H9 (cell line): ENCODE results near the gene RNGTT. TPM values are rescaled to one million over a fixed set of nuclear protein-coding genes. Genes with fewer than 3 reads are reported as not detected.

Source experiments
- DNase-seq: peaks from one replicate; pipeline ENCODE4 v3.0.0-alpha.2; 2017
- H2AFZ ChIP-seq: one replicate; pipeline ENCODE4 v1.6.1; 2013; ENCODE audit warnings: mild to moderate bottlenecking, low read length, control low read depth, moderate library complexity
- H2AK5ac ChIP-seq: 2 replicates; pipeline ENCODE4 v1.6.1; 2013; ENCODE audit warnings: low read length, control low read depth, mixed read lengths; ENCODE audit not compliant: insufficient read length
- H2BK120ac ChIP-seq: one replicate; pipeline ENCODE4 v1.6.1; 2013; ENCODE audit warnings: low read depth, mild to moderate bottlenecking, low read length, control low read depth, inconsistent platforms; ENCODE audit not compliant: poor library complexity, severe bottlenecking
- H2BK12ac ChIP-seq: 2 replicates; pipeline ENCODE4 v1.6.1; 2013; ENCODE audit warnings: low read length, control low read depth, mixed read lengths, low read depth; ENCODE audit not compliant: insufficient read length
- H2BK15ac ChIP-seq: 2 replicates; pipeline ENCODE4 v1.6.1; 2013; ENCODE audit warnings: low read depth, low read length, control low read depth
- H2BK20ac ChIP-seq: one replicate; pipeline ENCODE4 v1.6.1; 2013; ENCODE audit warnings: low read depth, mild to moderate bottlenecking, low read length, control low read depth, inconsistent platforms; ENCODE audit not compliant: poor library complexity, severe bottlenecking
- H2BK5ac ChIP-seq: 2 replicates; pipeline ENCODE4 v1.6.1; 2013; ENCODE audit warnings: low read length, control low read depth, mixed read lengths; ENCODE audit not compliant: insufficient read length
- H3K14ac ChIP-seq: 2 replicates; pipeline ENCODE4 v1.6.1; 2013; ENCODE audit warnings: low read length, control low read depth; ENCODE audit not compliant: insufficient read depth
- H3K18ac ChIP-seq: 2 replicates; pipeline ENCODE4 v1.6.1; 2013; ENCODE audit warnings: low read depth, mild to moderate bottlenecking, mixed read lengths, low read length, control low read depth; ENCODE audit not compliant: insufficient read length
- H3K23ac ChIP-seq: 2 replicates; pipeline ENCODE4 v1.6.1; 2013; ENCODE audit warnings: low read length, control low read depth, mixed read lengths, low read depth; ENCODE audit not compliant: insufficient read length
- H3K23me2 ChIP-seq: 2 replicates; pipeline ENCODE4 v1.6.1; 2013; ENCODE audit warnings: low read depth, mild to moderate bottlenecking, mixed read lengths, low read length, control low read depth; ENCODE audit not compliant: insufficient read length, poor library complexity, severe bottlenecking
- H3K27ac ChIP-seq: 2 replicates; pipeline ENCODE4 v1.5.1; 2013; ENCODE audit warnings: low read length, control low read depth, mixed read lengths, low read depth; ENCODE audit not compliant: insufficient read length
- H3K27me3 ChIP-seq: 2 replicates; pipeline ENCODE4 v1.6.1; 2013; ENCODE audit warnings: low read length, control low read depth, inconsistent platforms; ENCODE audit not compliant: insufficient read depth
- H3K4ac ChIP-seq: 2 replicates; pipeline ENCODE4 v1.6.1; 2013; ENCODE audit warnings: low read depth, mild to moderate bottlenecking, control low read depth, inconsistent platforms, low read length, moderate library complexity
- H3K4me1 ChIP-seq: 2 replicates; pipeline ENCODE4 v1.6.1; 2013; ENCODE audit warnings: low read length, control low read depth, inconsistent platforms; ENCODE audit not compliant: insufficient read depth
- H3K4me2 ChIP-seq: 2 replicates; pipeline ENCODE4 v1.6.1; 2013; ENCODE audit warnings: low read length, control low read depth, mixed read lengths; ENCODE audit not compliant: insufficient read length, insufficient read depth
- H3K56ac ChIP-seq: 2 replicates; pipeline ENCODE4 v1.6.1; 2013; ENCODE audit warnings: low read depth, mild to moderate bottlenecking, mixed read lengths, low read length, control low read depth; ENCODE audit not compliant: insufficient read length
- H3K79me1 ChIP-seq: 2 replicates; pipeline ENCODE4 v1.6.1; 2013; ENCODE audit warnings: low read depth, mild to moderate bottlenecking, moderate library complexity, low read length, control low read depth, inconsistent platforms; ENCODE audit not compliant: insufficient read depth, poor library complexity, severe bottlenecking
- H3K79me2 ChIP-seq: 2 replicates; pipeline ENCODE4 v1.6.1; 2013; ENCODE audit warnings: low read length, control low read depth, inconsistent platforms; ENCODE audit not compliant: insufficient read depth
- H3K9ac ChIP-seq: 2 replicates; pipeline ENCODE4 v1.6.1; 2013; ENCODE audit warnings: low read length, control low read depth, mixed read lengths; ENCODE audit not compliant: insufficient read length; ENCODE audit errors: extremely low read depth
- H3K9me3 ChIP-seq: one replicate; pipeline ENCODE4 v1.6.1; 2013; ENCODE audit warnings: low read depth, low read length, inconsistent platforms; ENCODE audit not compliant: control insufficient read depth
- H3T11ph ChIP-seq: one replicate; pipeline ENCODE4 v1.6.1; 2013; ENCODE audit warnings: mild to moderate bottlenecking, low read length, control low read depth, inconsistent platforms
- H4K20me1 ChIP-seq: one replicate; pipeline ENCODE4 v1.6.1; 2013; ENCODE audit not compliant: control insufficient read depth, insufficient read length, insufficient read depth
- H4K5ac ChIP-seq: 2 replicates; pipeline ENCODE4 v1.6.1; 2013; ENCODE audit warnings: low read depth, mild to moderate bottlenecking, mixed read lengths, low read length, control low read depth; ENCODE audit not compliant: insufficient read length
- H4K8ac ChIP-seq: replicated peaks from 2 replicates; pipeline ENCODE4 v1.6.1; 2013; ENCODE audit warnings: low read length, control low read depth, mixed read lengths, low read depth; ENCODE audit not compliant: insufficient read length
- H4K91ac ChIP-seq: 2 replicates; pipeline ENCODE4 v1.6.1; 2013; ENCODE audit warnings: low read depth, mild to moderate bottlenecking, moderate library complexity, mixed read lengths, low read length, control low read depth; ENCODE audit not compliant: insufficient read length
- H3K27ac Mint-ChIP-seq, 3 experiments: 2 replicates in 2 of 3; 3 replicates in 1 of 3; pipeline ENCODE4 v1.8.0; 2020 to 2021; ENCODE audit warnings: mixed read lengths in 3 of 3, mild to moderate bottlenecking in 1 of 3, moderate library complexity in 1 of 3
- H3K27me3 Mint-ChIP-seq: 2 replicates; pipeline ENCODE4 v1.8.0; 2021; ENCODE audit warnings: low read depth, mild to moderate bottlenecking, moderate library complexity, mixed read lengths
- H3K36me3 Mint-ChIP-seq, 3 experiments: 2 replicates in 2 of 3; 3 replicates in 1 of 3; pipeline ENCODE4 v1.8.0; 2020 to 2021; ENCODE audit warnings: low read depth in 3 of 3, mixed read lengths in 3 of 3; ENCODE audit not compliant: insufficient read depth in 1 of 3
- H3K4me1 Mint-ChIP-seq, 2 experiments: 2 replicates each; pipeline ENCODE4 v1.8.0; 2020; ENCODE audit warnings: mixed read lengths in 2 of 2
- H3K4me3 Mint-ChIP-seq, 2 experiments: 2 replicates in 1 of 2; 3 replicates in 1 of 2; pipeline ENCODE4 v1.8.0; 2020 to 2021; ENCODE audit warnings: mild to moderate bottlenecking in 2 of 2, mixed read lengths in 2 of 2, moderate library complexity in 1 of 2
- H3K9me3 Mint-ChIP-seq, 2 experiments: 2 replicates in 1 of 2; 3 replicates in 1 of 2; pipeline ENCODE4 v1.8.0; 2020; ENCODE audit warnings: mild to moderate bottlenecking in 2 of 2, mixed read lengths in 2 of 2, moderate library complexity in 1 of 2
- CTCF ChIP-seq: fragments of 200-600 bp; sonication (generic); conservative IDR thresholded peaks from 3 replicates; pipeline ENCODE4 v1.8.0; 2021; ENCODE audit warnings: antibody characterized with exemption, mild to moderate bottlenecking
- WGBS: extraction: QIAGEN DNeasy Blood & Tissue Kit; methylation state at CpG from one replicate; pipeline ENCODE4 v1.1.7; 2013; ENCODE audit warnings: missing lambda C conversion rate, low lambda C conversion rate, mixed read lengths; ENCODE audit not compliant: insufficient read length; ENCODE audit errors: extremely low coverage; 5-methylcytosine and 5-hydroxymethylcytosine counted together
- total RNA-seq: library from RNA; stranded (reverse); gene quantifications from 2 replicates; pipeline ENCODE4 v1.2.1, GENCODE V29; 2021

Gene RNGTT
- total RNA-seq, 1 experiment from 2014 or later = 20.5 TPM

DNA sequence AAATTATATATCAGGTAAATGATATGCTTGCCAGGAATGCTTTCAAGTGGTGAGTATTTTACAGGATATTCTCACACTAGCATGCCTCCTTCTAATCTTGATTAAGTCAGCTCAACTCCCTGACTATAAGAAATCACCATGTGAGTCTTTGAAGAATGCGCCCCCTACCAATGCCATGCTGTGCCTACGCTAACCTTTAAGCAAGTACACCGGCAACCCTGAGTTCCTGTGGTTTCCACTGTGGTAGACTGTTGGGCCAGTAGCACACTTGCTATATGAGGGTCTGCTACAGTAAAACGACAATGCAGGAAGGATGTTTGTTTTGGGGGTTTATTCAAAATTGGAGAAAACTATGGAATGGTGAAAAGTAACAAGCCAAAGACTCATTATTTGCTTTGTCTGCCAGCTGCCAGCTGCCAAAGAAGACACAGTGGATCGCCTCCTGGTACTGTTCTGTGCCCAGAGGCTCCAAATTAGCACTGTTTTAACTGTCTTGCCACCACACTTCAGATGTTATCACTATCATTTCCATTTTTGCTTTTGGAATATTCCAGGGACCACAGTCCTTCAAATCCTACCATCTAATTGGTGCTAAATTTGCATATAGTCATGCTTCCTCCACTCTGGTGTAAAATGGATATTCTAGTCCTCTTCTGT is 333.5 kb downstream of the RNGTT start:
- Histone ChIP-seq H3K27ac (no peak overlapping the region), H4K5ac (no peak overlapping the region), H2AK5ac (no peak overlapping the region), H3K27me3 (no peaks in the 10 kb centered on the region), H3K56ac (no peak overlapping the region), H3K4me1 (no peaks in the 10 kb centered on the region), H2BK20ac (no peak overlapping the region), H3K23me2 (no peaks in the 10 kb centered on the region), H3K18ac (no peak overlapping the region), H3K4me2 (no peak overlapping the region), H2AFZ (no peak overlapping the region), H4K91ac (no peak overlapping the region), H4K20me1 (no peaks in the 10 kb centered on the region), H3K9me3 (no peaks in the 10 kb centered on the region), H2BK15ac (no peak overlapping the region), H3K14ac (no peak overlapping the region), H3K4ac (no peak overlapping the region), H3K23ac (no peak overlapping the region), H2BK120ac (no peak overlapping the region), H3K9ac (no peak overlapping the region), H3K79me2 (no peaks in the 10 kb centered on the region), H4K8ac (no peak overlapping the region), H2BK12ac (no peak overlapping the region), H3T11ph (no peak overlapping the region), H2BK5ac (no peak overlapping the region), H3K79me1 (no peaks in the 10 kb centered on the region)
- peak; percentile 67 for DNase-seq
- Mint-ChIP-seq H3K36me3 (no peaks in the 10 kb centered on the region), H3K9me3 (no peaks in the 10 kb centered on the region), H3K27me3 (no peaks in the 10 kb centered on the region), H3K27ac (no peak overlapping the region), H3K4me3 (no peak overlapping the region), H3K4me1 (peaks cover 8 to 12% of the 10 kb centered on the region in 2 experiments)
- peak; percentile 62 for TF ChIP-seq CTCF
- WGBS = no CpG with 5 or more reads among the region's 5 CpGs
